Activated CD4-positive, alpha-beta T cell treated with anti-CD3 and anti-CD28 coated beads, Interleukin-2, amount 10 ng/mL, durations not matched to agents 7 days and 5 days (primary cell): ENCODE measurements around the gene SYT11. TPM values are rescaled to one million over a fixed set of nuclear protein-coding genes. Genes with fewer than 3 reads are reported as not detected.
"Not testable (repeated sequence)": the region's sequence is repeated elsewhere in the genome, so short reads cannot be mapped to it uniquely, and the experiment has no call there.

Experiments
- CTCF ChIA-PET: fragments of 350-600 bp; sonication (Branson Sonifier 250); formaldehyde crosslinking; loops from one replicate; lab custom pipeline; 2021; ENCODE audit warnings: antibody characterized with exemption; lab: Charles Lee
- POLR2A ChIA-PET: fragments of 350-600 bp; sonication (Branson Sonifier 250); formaldehyde crosslinking; loops from one replicate; lab custom pipeline; 2021; ENCODE audit warnings: antibody characterized with exemption; lab: Charles Lee
- DNase-seq: peaks from one replicate; pipeline ENCODE4 v3.0.0-alpha.2; 2020
- H3K27ac Mint-ChIP-seq: one replicate; pipeline ENCODE4 v1.8.0; 2021; ENCODE audit warnings: mild to moderate bottlenecking, moderate library complexity, mixed read lengths
- H3K27me3 Mint-ChIP-seq: one replicate; pipeline ENCODE4 v1.8.0; 2021; ENCODE audit warnings: mixed read lengths
- H3K36me3 Mint-ChIP-seq: one replicate; pipeline ENCODE4 v1.8.0; 2021; ENCODE audit warnings: low read depth, mixed read lengths
- H3K4me1 Mint-ChIP-seq: one replicate; pipeline ENCODE4 v1.8.0; 2021; ENCODE audit warnings: mixed read lengths
- H3K4me3 Mint-ChIP-seq: one replicate; pipeline ENCODE4 v1.8.0; 2021; ENCODE audit warnings: mild to moderate bottlenecking, moderate library complexity, mixed read lengths
- H3K9me3 Mint-ChIP-seq: one replicate; pipeline ENCODE4 v1.8.0; 2021; ENCODE audit warnings: mixed read lengths
- total RNA-seq, 2 experiments: library from RNA; stranded (reverse); gene quantifications; one replicate each; pipeline ENCODE4 v1.2.3, GENCODE V29; 2021

SYT11 gene
- total RNA-seq, 2 experiments from 2014 or later, result 14.2 to 15.5 TPM

DNA sequence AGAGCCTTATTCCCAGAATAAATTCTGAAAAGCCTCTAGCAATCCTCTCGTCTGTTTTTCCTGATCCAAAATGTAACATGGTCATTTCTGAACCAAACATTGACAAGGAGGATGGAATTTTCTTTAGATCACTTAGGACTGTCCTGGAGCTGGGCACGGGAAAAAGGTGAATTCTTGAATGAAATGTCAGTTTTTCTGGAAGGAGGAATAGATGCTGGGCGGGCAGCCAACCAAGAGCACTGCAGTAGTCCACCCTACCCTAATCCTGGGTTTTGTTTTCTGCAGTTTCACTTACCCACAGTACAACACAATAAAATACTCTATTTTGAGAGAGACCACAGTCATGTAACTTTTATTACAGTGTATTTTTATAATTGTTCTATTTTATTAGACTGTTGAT, 30.9 kb downstream of the SYT11 start:
- H3K4me1 Mint-ChIP-seq, result peaks cover 15% of the 10 kb centered on the region
- H3K27me3 Mint-ChIP-seq, result no peaks in the 10 kb centered on the region
- no peaks in the 10 kb centered on the region for H3K36me3 Mint-ChIP-seq
- ChIA-PET POLR2A (no interaction called here), CTCF (interaction anchor here (0.5 to 1.2 kb wide), 2 partner anchors 31 to 135 kb away, joined by 3 read pairs; no protein-coding TSS in a partner anchor)
- no peak overlapping the region for H3K27ac Mint-ChIP-seq
- H3K9me3 Mint-ChIP-seq, result no peaks in the 10 kb centered on the region
- DNase-seq, result no peak
- H3K4me3 Mint-ChIP-seq, result no peak overlapping the region

DNA sequence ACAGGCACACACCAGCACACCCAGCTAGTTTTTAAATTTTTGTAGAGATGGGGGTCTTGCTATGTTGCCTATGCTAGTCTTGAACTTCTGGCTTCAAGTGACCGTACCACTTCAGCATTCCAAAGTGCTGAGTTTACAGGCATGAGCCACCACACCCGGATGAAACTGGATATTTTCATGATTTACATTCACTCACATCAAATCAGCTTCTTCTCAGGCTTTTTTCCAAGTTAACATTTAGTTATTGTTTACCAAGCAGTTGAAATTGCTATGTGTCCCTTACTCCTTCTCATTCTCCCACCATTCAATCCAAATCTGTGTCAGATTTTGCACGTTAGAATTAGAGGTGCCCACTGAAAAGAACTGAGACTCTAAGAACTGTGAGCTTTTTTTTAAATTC, 33.4 kb downstream of the SYT11 start:
- Mint-ChIP-seq H3K27ac (no peak overlapping the region), H3K36me3 (peaks cover 12% of the 10 kb centered on the region), H3K4me1 (peaks cover 18% of the 10 kb centered on the region), H3K4me3 (no peak overlapping the region), H3K9me3 (no peaks in the 10 kb centered on the region), H3K27me3 (no peaks in the 10 kb centered on the region)
- ChIA-PET POLR2A (no interaction called here), CTCF (interaction anchor here (0.8 to 1.6 kb wide), 4 partner anchors 12 to 32 kb away, joined by 3 to 5 read pairs (median 3); no protein-coding TSS in a partner anchor)
- DNase-seq, result no peak

DNA sequence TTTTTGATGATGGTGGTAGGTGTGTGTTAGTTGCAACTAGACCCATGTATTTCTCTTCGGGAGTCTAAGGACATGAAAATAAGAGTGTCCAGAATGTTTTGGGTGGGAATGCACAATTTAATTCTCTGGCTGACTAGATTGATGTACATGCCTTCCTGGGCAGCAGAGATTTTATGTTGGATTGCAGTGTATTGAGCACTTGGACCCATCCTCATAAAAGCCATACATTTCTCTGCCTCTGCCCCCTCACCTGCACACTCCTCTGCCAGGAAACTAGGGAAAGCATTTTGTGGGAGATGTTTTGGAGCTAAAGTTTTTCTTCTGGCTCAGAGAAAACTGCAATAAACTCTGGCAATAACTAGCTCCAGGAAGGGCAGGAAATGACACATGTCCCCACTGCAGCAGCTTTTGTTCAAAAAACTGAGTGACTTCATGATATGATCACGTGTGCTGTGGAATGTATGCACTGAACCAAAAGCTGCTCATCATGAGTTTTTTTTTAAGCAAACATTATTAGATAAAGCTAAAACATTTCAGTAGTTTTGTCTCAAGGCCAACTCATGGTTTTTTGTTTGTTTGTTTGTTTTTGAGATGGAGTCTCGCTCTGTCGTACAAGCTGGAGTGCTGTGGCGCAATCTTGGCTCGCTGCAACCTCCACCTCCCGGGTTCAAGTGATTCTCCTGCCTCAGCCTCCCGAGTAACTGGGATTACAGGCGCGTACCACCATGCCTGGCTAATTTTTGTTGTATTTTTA, 34.2 kb downstream of the SYT11 start:
- peak; percentile 56 for DNase-seq
- Mint-ChIP-seq H3K4me3 (no peak overlapping the region), H3K27me3 (no peaks in the 10 kb centered on the region), H3K9me3 (no peaks in the 10 kb centered on the region), H3K27ac (peak overlapping the region; percentile 83), H3K36me3 (peaks cover 14% of the 10 kb centered on the region), H3K4me1 (peaks cover 19% of the 10 kb centered on the region)
- CTCF ChIA-PET, result interaction anchor here (0.7 to 1.6 kb wide), 5 partner anchors 11 to 32 kb away, joined by 3 to 5 read pairs (median 3); no protein-coding TSS in a partner anchor
- POLR2A ChIA-PET, result interaction anchor here (0.5 to 0.6 kb wide), 3 partner anchors 78 to 938 kb away, joined by 3 to 5 read pairs (median 4); partner anchors contain the start of gene PBXIP1

DNA sequence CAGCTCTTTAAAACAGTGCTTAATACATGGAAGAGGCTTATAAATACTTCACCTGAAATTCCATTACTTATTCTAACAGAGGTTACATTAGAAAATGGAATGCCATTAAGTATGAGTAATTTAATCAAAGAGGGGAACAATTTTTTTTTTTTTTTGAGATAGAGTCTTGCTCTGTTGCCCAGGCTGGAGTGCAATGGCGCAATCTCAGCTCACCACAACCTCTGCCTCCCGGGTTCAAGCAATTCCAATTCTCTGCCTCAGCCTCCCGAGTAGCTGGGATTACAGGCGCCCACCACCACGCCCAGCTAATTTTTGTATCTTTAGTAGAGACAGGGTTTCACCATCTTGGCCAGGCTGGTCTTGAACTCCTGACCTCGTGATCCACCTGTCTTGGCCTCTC, 36.2 kb downstream of the SYT11 start:
- H3K4me1 Mint-ChIP-seq, result peaks cover 19% of the 10 kb centered on the region
- ChIA-PET POLR2A (interaction anchor here (0.7 kb wide), 2 partner anchors 24 to 75 kb away, joined by 3 to 4 read pairs; no protein-coding TSS in a partner anchor), CTCF (interaction anchor here (1.5 kb wide), 1 partner anchor 72 kb away, joined by 4 read pairs; no protein-coding TSS in a partner anchor)
- not testable (repeated sequence) for H3K4me3 Mint-ChIP-seq, DNase-seq, H3K27ac Mint-ChIP-seq, H3K27me3 Mint-ChIP-seq, H3K9me3 Mint-ChIP-seq
- H3K36me3 Mint-ChIP-seq, result peaks cover 32% of the 10 kb centered on the region

DNA sequence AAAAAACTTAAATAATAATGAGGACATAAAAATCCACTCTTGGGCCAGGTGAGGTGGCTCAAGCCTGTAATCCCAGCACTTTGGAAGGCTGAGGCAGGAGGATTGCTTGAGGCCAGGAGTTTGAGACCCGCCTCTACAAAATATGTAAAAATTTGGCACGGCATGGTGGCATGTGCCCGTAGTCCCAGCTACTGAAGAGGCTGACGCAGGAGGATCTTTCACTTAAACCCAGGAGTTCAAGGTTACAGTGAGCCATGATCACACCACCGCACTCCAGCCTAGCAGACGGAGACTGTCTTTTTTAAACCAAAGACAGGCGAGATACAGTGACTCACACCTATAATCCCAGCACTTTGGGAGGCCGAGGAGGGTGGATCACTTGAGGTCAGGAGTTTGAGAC, 37.1 kb downstream of the SYT11 start:
- CTCF ChIA-PET, result not testable (repeated sequence)
- peaks cover 37% of the 10 kb centered on the region for H3K36me3 Mint-ChIP-seq

DNA sequence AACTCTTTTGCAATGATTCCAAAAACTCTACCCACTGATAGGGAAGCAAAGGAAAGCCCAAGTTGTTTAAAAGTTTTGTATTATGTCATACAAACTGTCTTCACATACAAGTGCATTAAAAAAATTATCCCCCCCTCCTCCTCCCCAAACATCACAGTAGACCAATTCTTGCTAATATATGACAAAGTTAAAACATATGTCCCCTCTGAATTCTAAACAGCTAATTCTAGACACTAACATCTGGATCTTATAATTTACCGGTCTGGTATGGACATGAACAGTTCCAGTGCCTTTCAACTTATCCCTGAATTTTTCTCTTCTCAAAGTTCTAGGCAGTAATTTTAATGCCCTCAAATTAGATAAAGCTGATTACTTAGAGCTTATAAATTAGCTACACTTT, 38.4 kb downstream of the SYT11 start:
- no peak for DNase-seq
- Mint-ChIP-seq H3K4me1 (peaks cover 18% of the 10 kb centered on the region), H3K27ac (no peak overlapping the region), H3K9me3 (no peaks in the 10 kb centered on the region), H3K4me3 (no peak overlapping the region), H3K27me3 (no peaks in the 10 kb centered on the region), H3K36me3 (peaks cover 40% of the 10 kb centered on the region)
- ChIA-PET CTCF (interaction anchor here (1.2 kb wide), 1 partner anchor 50 kb away, joined by 3 read pairs; no protein-coding TSS in a partner anchor), POLR2A (interaction anchor here (0.8 kb wide), 1 partner anchor 91 kb away, joined by 3 read pairs; no protein-coding TSS in a partner anchor)

More for the DNA sequence above, 37.1 kb downstream of the SYT11 start:
- H3K4me1 Mint-ChIP-seq, result peaks cover 19% of the 10 kb centered on the region
- H3K9me3 Mint-ChIP-seq, H3K4me3 Mint-ChIP-seq, POLR2A ChIA-PET, H3K27me3 Mint-ChIP-seq, H3K27ac Mint-ChIP-seq, DNase-seq: not testable (repeated sequence)

DNA sequence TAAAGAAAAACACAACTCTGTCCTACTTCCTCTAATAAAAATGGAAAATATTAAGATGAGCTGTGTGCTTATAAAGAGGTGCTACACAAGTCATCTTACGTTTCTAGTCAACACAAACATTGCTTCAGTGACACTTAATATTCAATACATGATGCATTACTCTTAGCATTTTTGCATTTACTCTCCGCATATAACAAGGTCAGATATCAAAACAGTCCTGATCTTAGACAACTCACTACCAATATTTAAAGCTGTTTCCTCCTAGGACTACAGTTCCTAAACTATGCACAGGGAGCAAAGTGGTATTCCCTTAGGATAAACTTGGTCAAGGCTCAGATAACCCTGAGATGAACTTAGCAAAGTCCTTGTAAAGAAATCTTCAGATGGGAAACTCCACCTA, 39.5 kb downstream of the SYT11 start:
- H3K4me1 Mint-ChIP-seq, result peaks cover 7% of the 10 kb centered on the region
- POLR2A ChIA-PET, result no interaction called here
- CTCF ChIA-PET, result interaction anchor here (1.2 kb wide), 1 partner anchor 51 kb away, joined by 3 read pairs; no protein-coding TSS in a partner anchor
- peaks cover 40% of the 10 kb centered on the region for H3K36me3 Mint-ChIP-seq
- no peak overlapping the region for H3K27ac Mint-ChIP-seq
- no peaks in the 10 kb centered on the region for H3K27me3 Mint-ChIP-seq
- DNase-seq, result no peak
- no peaks in the 10 kb centered on the region for H3K9me3 Mint-ChIP-seq
- no peak overlapping the region for H3K4me3 Mint-ChIP-seq

DNA sequence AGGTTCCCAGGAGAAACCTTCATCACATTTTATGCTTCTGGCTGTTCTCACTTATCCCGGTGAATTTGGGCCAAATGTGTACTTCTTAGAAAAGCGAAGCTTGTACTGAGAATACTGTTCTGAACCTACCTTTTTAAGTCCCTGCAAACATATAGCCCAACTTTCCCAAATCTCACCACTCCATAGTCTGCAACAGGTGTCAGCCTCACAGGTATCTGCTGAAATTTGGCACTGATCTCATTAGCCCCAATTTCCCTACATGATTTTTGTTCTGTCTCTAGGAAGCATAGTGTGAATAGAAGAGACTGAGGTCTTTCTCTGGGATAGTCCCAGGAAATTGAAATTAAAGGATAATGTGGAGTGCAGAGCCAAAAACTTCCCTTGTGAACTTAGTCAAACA, 40.3 kb downstream of the SYT11 start:
- POLR2A ChIA-PET, result no interaction called here
- Mint-ChIP-seq H3K27me3 (no peaks in the 10 kb centered on the region), H3K4me3 (no peak overlapping the region), H3K27ac (no peak overlapping the region), H3K4me1 (peaks cover 7% of the 10 kb centered on the region), H3K36me3 (peaks cover 47% of the 10 kb centered on the region), H3K9me3 (no peaks in the 10 kb centered on the region)
- CTCF ChIA-PET, result interaction anchor here (0.6 to 1.1 kb wide), 2 partner anchors 8 to 166 kb away, joined by 3 to 4 read pairs; no protein-coding TSS in a partner anchor
- DNase-seq, result no peak

DNA sequence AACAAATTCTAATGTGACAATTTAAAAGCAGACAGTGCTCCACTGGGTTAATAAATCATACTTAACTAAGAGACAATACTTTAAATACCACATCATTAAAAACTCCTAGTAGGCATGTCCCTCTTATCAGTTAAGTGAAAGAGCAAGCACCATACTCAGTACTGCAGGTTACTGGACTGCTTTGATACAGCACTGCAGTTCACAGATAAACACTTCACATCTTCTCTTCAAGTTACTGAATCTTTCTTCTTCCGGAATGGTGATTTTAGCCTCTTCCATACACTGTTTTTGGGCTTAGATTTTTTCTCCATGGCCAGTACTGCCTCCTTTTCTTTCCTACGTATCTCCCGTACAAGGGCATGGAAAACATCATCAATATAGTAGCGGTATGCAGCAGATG, 40.8 kb downstream of the SYT11 start:
- Mint-ChIP-seq H3K27me3 (no peaks in the 10 kb centered on the region), H3K36me3 (peaks cover 48% of the 10 kb centered on the region), H3K27ac (no peak overlapping the region), H3K9me3 (no peaks in the 10 kb centered on the region), H3K4me3 (no peak overlapping the region), H3K4me1 (peaks cover 7% of the 10 kb centered on the region)
- POLR2A ChIA-PET, result no interaction called here
- CTCF ChIA-PET, result interaction anchor here (0.6 to 1.1 kb wide), 2 partner anchors 9 to 166 kb away, joined by 3 to 4 read pairs; no protein-coding TSS in a partner anchor
- no peak for DNase-seq

DNA sequence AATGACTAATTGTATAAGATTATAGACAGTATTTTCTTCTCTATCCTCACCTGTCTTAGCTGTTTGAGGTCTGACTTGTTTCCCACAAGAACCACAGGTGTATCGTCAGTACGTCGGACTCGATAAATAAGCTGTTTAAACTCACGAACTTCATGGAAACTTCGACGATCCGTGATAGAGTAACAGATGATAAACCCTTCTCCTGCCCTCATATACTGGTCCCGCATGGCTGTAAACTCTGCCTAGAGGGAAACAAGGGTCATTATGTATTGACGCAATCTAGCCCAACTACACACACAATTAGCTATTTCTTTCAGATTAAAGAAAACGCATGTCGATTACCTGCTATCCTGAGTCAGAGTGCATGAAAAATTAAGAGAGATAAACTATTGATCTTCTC, 44.9 kb downstream of the SYT11 start:
- ChIA-PET CTCF (interaction anchor here (0.8 to 1.6 kb wide), 6 partner anchors 11 to 653 kb away, joined by 3 to 5 read pairs (median 3); no protein-coding TSS in a partner anchor), POLR2A (no interaction called here)
- no peak for DNase-seq
- no peaks in the 10 kb centered on the region for H3K9me3 Mint-ChIP-seq
- no peaks in the 10 kb centered on the region for H3K27me3 Mint-ChIP-seq
- H3K4me3 Mint-ChIP-seq, result no peak overlapping the region
- H3K4me1 Mint-ChIP-seq, result peaks cover 9% of the 10 kb centered on the region
- no peak overlapping the region for H3K27ac Mint-ChIP-seq
- H3K36me3 Mint-ChIP-seq, result peaks cover 41% of the 10 kb centered on the region

DNA sequence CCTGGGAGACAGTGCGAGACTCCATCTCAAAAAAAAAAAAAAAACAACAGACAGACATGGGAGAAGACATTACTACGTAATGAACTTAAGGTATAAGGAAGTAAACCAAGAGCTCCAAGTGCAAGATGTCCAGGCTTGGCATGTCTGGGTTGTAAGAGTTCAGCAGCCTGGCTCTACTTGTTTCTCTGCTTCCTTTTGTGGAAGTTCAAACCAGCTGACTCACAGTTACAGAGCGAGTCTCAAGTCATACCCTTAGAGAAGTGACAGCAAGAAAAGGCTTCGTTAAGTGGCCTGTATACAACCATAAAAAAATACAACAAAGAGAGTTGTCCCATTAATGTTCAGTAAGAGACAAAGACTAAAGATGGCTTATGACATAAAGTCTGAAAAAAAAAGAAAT, 50.5 kb downstream of the SYT11 start:
- Mint-ChIP-seq H3K4me1 (peaks cover 30% of the 10 kb centered on the region), H3K36me3 (peaks cover 44% of the 10 kb centered on the region), H3K27ac (peak overlapping the region; percentile 95), H3K4me3 (peak overlapping the region; percentile 98), H3K27me3 (no peaks in the 10 kb centered on the region), H3K9me3 (no peaks in the 10 kb centered on the region)
- DNase-seq, result no peak
- ChIA-PET POLR2A (no interaction called here), CTCF (interaction anchor here (0.6 kb wide), 1 partner anchor 130 kb away, joined by 4 read pairs; no protein-coding TSS in a partner anchor)

DNA sequence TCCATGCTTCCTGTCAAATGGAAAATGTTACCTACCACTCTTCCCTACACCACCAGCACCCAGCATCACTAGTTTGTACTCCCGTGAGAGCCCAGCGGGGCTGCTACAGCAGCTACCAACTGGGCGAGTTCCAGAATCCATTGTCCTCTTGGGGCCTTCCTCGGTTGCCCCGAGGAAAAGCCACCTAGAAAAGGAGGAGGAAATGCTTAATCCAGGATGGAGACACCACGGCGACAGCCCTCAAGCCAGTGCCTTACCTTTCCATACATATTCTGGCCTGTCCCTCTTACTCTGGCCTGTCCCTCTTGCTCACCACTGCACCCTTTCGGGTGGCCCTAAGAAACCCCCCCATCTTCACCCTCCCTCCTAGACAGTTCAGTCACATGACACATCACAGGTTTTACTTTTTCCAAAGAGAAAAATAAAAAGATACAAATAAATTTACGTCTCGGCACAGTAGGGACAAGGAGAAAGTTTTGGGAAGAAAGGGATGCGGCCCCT, 51.3 kb downstream of the SYT11 start:
- Mint-ChIP-seq H3K27me3 (no peaks in the 10 kb centered on the region), H3K36me3 (peaks cover 48% of the 10 kb centered on the region), H3K4me3 (peak overlapping the region; percentile 98), H3K27ac (peak overlapping the region; percentile 95), H3K9me3 (no peaks in the 10 kb centered on the region), H3K4me1 (peaks cover 30% of the 10 kb centered on the region)
- no peak for DNase-seq
- POLR2A ChIA-PET, result no interaction called here
- CTCF ChIA-PET, result no interaction called here
